ENCODE measurements around the gene CFAP65.

GRCh38 chr2:219018286-219018685, 23.0 kb downstream of the CFAP65 start:
- no peak for TF ChIP-seq POLR2AphosphoS5 (IDR thresholded peaks at IDR 0.05)
- no peak for TF ChIP-seq CTCF (IDR thresholded peaks at IDR 0.05)
- TF ChIP-seq POLR2A (IDR thresholded peaks at IDR 0.05) = no peak
- no peak for TF ChIP-seq EP300 (IDR thresholded peaks at IDR 0.05)
